Dendritic cell treated with granulocyte-macrophage colony-stimulating factor and Interleukin-4, amounts not matched to agents 40 ng/mL and 50 ng/mL, for 4 days (primary cell): Measurements from ENCODE around the gene NPAS3.

Source experiments
- H3K27ac Mint-ChIP-seq: one replicate; pipeline ENCODE4 v1.8.0; 2022; ENCODE audit warnings: mild to moderate bottlenecking, mixed read lengths
- H3K27me3 Mint-ChIP-seq: one replicate; pipeline ENCODE4 v1.8.0; 2022; ENCODE audit warnings: mild to moderate bottlenecking, mixed read lengths
- H3K36me3 Mint-ChIP-seq: one replicate; pipeline ENCODE4 v1.8.0; 2022; ENCODE audit warnings: low read depth, mixed read lengths
- H3K4me1 Mint-ChIP-seq: one replicate; pipeline ENCODE4 v1.8.0; 2022; ENCODE audit warnings: low read depth, mixed read lengths
- H3K4me3 Mint-ChIP-seq: one replicate; pipeline ENCODE4 v1.8.0; 2022; ENCODE audit warnings: mild to moderate bottlenecking, moderate library complexity, mixed read lengths
- H3K9me3 Mint-ChIP-seq: one replicate; pipeline ENCODE4 v1.8.0; 2022; ENCODE audit warnings: mixed read lengths
- intact Hi-C: fragments of 100-400 bp; cut with micrococcal nuclease; formaldehyde crosslinking; loops from one replicate; pipeline ENCODE4 v1.15.0; 2022

NPAS3 gene

GRCh38 chr14:33786091-33786825 is 847.6 kb downstream of the NPAS3 start:
- Mint-ChIP-seq H3K9me3 (no peaks in the 10 kb centered on the region), H3K27me3 (peaks cover 8% of the 10 kb centered on the region), H3K27ac (no peak overlapping the region), H3K4me1 (no peaks in the 10 kb centered on the region), H3K4me3 (no peak overlapping the region), H3K36me3 (no peaks in the 10 kb centered on the region)
- intact Hi-C loops, result no loop called here

GRCh38 chr14:33788161-33788560 is 849.5 kb downstream of the NPAS3 start:
- Mint-ChIP-seq H3K4me1 (peaks cover 6% of the 10 kb centered on the region), H3K27me3 (peaks cover 21% of the 10 kb centered on the region), H3K27ac (no peak overlapping the region), H3K4me3 (no peak overlapping the region), H3K36me3 (no peaks in the 10 kb centered on the region), H3K9me3 (no peaks in the 10 kb centered on the region)
- intact Hi-C loops, result no loop called here

- intact Hi-C loops, result loop anchor here (10.0 kb wide), 2 partner anchors 356 to 1076 kb away; no protein-coding TSS in a partner anchor
- H3K36me3 Mint-ChIP-seq, result no peaks in the 10 kb centered on the region
- peaks cover 27% of the 10 kb centered on the region for H3K27me3 Mint-ChIP-seq
- no peaks in the 10 kb centered on the region for H3K9me3 Mint-ChIP-seq
- H3K4me1 Mint-ChIP-seq, result peaks cover 7% of the 10 kb centered on the region
- no peak overlapping the region for H3K4me3 Mint-ChIP-seq
- H3K27ac Mint-ChIP-seq, result no peak overlapping the region
Measured at GRCh38 chr14:33790996-33791395, 852.3 kb downstream of the NPAS3 start.

- Mint-ChIP-seq H3K27ac (no peak overlapping the region), H3K27me3 (peaks cover 29% of the 10 kb centered on the region), H3K9me3 (no peaks in the 10 kb centered on the region), H3K4me1 (peaks cover 7% of the 10 kb centered on the region), H3K4me3 (no peak overlapping the region), H3K36me3 (no peaks in the 10 kb centered on the region)
- intact Hi-C loops, result loop anchor here (1.0 to 10.0 kb wide), 3 partner anchors 357 to 1216 kb away; no protein-coding TSS in a partner anchor
Measured at GRCh38 chr14:33792009-33792719, 853.5 kb downstream of the NPAS3 start.

GRCh38 chr14:33792720-33793368 is 854.2 kb downstream of the NPAS3 start:
- Mint-ChIP-seq H3K9me3 (no peaks in the 10 kb centered on the region), H3K27me3 (peaks cover 31% of the 10 kb centered on the region), H3K27ac (no peak overlapping the region), H3K36me3 (no peaks in the 10 kb centered on the region), H3K4me3 (no peak overlapping the region), H3K4me1 (peaks cover 7% of the 10 kb centered on the region)
- intact Hi-C loops, result loop anchor here (1.0 to 10.0 kb wide), 3 partner anchors 358 to 1217 kb away; no protein-coding TSS in a partner anchor

- intact Hi-C loops, result loop anchor here (10.0 kb wide), 2 partner anchors 359 to 1079 kb away; no protein-coding TSS in a partner anchor
- no peaks in the 10 kb centered on the region for H3K36me3 Mint-ChIP-seq
- H3K27ac Mint-ChIP-seq, result no peak overlapping the region
- no peak overlapping the region for H3K4me3 Mint-ChIP-seq
- H3K4me1 Mint-ChIP-seq, result peaks cover 7% of the 10 kb centered on the region
- H3K9me3 Mint-ChIP-seq, result no peaks in the 10 kb centered on the region
- H3K27me3 Mint-ChIP-seq, result peaks cover 37% of the 10 kb centered on the region
Measured at GRCh38 chr14:33793398-33794110, 854.9 kb downstream of the NPAS3 start.

- Mint-ChIP-seq H3K27me3 (peaks cover 48% of the 10 kb centered on the region), H3K4me1 (peaks cover 7% of the 10 kb centered on the region), H3K27ac (no peak overlapping the region), H3K9me3 (no peaks in the 10 kb centered on the region), H3K36me3 (no peaks in the 10 kb centered on the region), H3K4me3 (no peak overlapping the region)
- intact Hi-C loops, result loop anchor here (10.0 kb wide), 2 partner anchors 360 to 1080 kb away; no protein-coding TSS in a partner anchor
Measured at GRCh38 chr14:33794791-33795305, 856.2 kb downstream of the NPAS3 start.

GRCh38 chr14:33796356-33796755 is 857.7 kb downstream of the NPAS3 start:
- no peaks in the 10 kb centered on the region for H3K9me3 Mint-ChIP-seq
- H3K27ac Mint-ChIP-seq, result no peak overlapping the region
- H3K4me1 Mint-ChIP-seq, result peaks cover 14% of the 10 kb centered on the region
- peaks cover 54% of the 10 kb centered on the region for H3K27me3 Mint-ChIP-seq
- intact Hi-C loops, result loop anchor here (10.0 kb wide), 2 partner anchors 362 to 1082 kb away; no protein-coding TSS in a partner anchor
- H3K36me3 Mint-ChIP-seq, result no peaks in the 10 kb centered on the region
- H3K4me3 Mint-ChIP-seq, result no peak overlapping the region

- H3K4me3 Mint-ChIP-seq, result no peak overlapping the region
- H3K27ac Mint-ChIP-seq, result no peak overlapping the region
- intact Hi-C loops, result loop anchor here (10.0 kb wide), 2 partner anchors 365 to 1085 kb away; no protein-coding TSS in a partner anchor
- H3K27me3 Mint-ChIP-seq, result peaks cover 53% of the 10 kb centered on the region
- peaks cover 7% of the 10 kb centered on the region for H3K4me1 Mint-ChIP-seq
- H3K9me3 Mint-ChIP-seq, result no peaks in the 10 kb centered on the region
- no peaks in the 10 kb centered on the region for H3K36me3 Mint-ChIP-seq
Measured at GRCh38 chr14:33799705-33800570, 861.3 kb downstream of the NPAS3 start.

GRCh38 chr14:33800735-33801163 is 862.1 kb downstream of the NPAS3 start:
- Mint-ChIP-seq H3K9me3 (no peaks in the 10 kb centered on the region), H3K27ac (no peak overlapping the region), H3K4me3 (no peak overlapping the region), H3K27me3 (peaks cover 54% of the 10 kb centered on the region), H3K36me3 (no peaks in the 10 kb centered on the region), H3K4me1 (peaks cover 7% of the 10 kb centered on the region)
- intact Hi-C loops, result no loop called here

- H3K27me3 Mint-ChIP-seq, result peaks cover 49% of the 10 kb centered on the region
- no peak overlapping the region for H3K27ac Mint-ChIP-seq
- peaks cover 7% of the 10 kb centered on the region for H3K4me1 Mint-ChIP-seq
- no peaks in the 10 kb centered on the region for H3K9me3 Mint-ChIP-seq
- H3K36me3 Mint-ChIP-seq, result no peaks in the 10 kb centered on the region
- intact Hi-C loops, result no loop called here
- H3K4me3 Mint-ChIP-seq, result no peak overlapping the region
Measured at GRCh38 chr14:33802737-33803136, 864.1 kb downstream of the NPAS3 start.

GRCh38 chr14:33805593-33805992 is 866.9 kb downstream of the NPAS3 start:
- Mint-ChIP-seq H3K4me1 (peaks cover 7% of the 10 kb centered on the region), H3K36me3 (no peaks in the 10 kb centered on the region), H3K27me3 (peaks cover 25% of the 10 kb centered on the region), H3K27ac (no peak overlapping the region), H3K9me3 (no peaks in the 10 kb centered on the region), H3K4me3 (no peak overlapping the region)
- intact Hi-C loops, result no loop called here
